ENCODE measurements around the gene MAN1A2.

The MAN1A2 gene

GRCh38 chr1:117562581-117563491, 195.6 kb downstream of the MAN1A2 start:
- H3K36me3 ChIP-seq (ENCODE audit: control insufficient read depth in 1 of 2, insufficient read depth in 2 of 2, low read length in 2 of 2): no peaks in the 10 kb centered on the region
- H3K27ac ChIP-seq (ENCODE audit: low read length): no peak overlapping the region
- H3K4me1 ChIP-seq (ENCODE audit: control insufficient read depth in 1 of 2, insufficient read depth in 2 of 2, low read length in 2 of 2): no peaks in the 10 kb centered on the region
- H3K27me3 ChIP-seq (ENCODE audit: low read depth, low read length): no peaks in the 10 kb centered on the region
- no peak overlapping the region for H3K4me3 ChIP-seq (ENCODE audit: low read depth in 1 of 2, low read length in 2 of 2)
- no peaks in the 10 kb centered on the region for H3K9me3 ChIP-seq (ENCODE audit: control insufficient read depth in 1 of 2, low read length in 2 of 2)

GRCh38 chr1:117563492-117563875, 196.2 kb downstream of the MAN1A2 start:
- no peaks in the 10 kb centered on the region for H3K27me3 ChIP-seq (ENCODE audit: low read depth, low read length)

GRCh38 chr1:117564227-117565075, 197.2 kb downstream of the MAN1A2 start:
- Histone ChIP-seq H3K36me3 (ENCODE audit: control insufficient read depth in 1 of 2, insufficient read depth in 2 of 2, low read length in 2 of 2) (no peaks in the 10 kb centered on the region), H3K4me3 (ENCODE audit: low read depth in 1 of 2, low read length in 2 of 2) (no peak overlapping the region), H3K27me3 (ENCODE audit: low read depth, low read length) (no peaks in the 10 kb centered on the region), H3K27ac (ENCODE audit: low read length) (no peak overlapping the region), H3K9me3 (ENCODE audit: control insufficient read depth in 1 of 2, low read length in 2 of 2) (no peaks in the 10 kb centered on the region), H3K4me1 (ENCODE audit: control insufficient read depth in 1 of 2, insufficient read depth in 2 of 2, low read length in 2 of 2) (no peaks in the 10 kb centered on the region)

More at GRCh38 chr1:117563492-117563875, 196.2 kb downstream of the MAN1A2 start:
- no peaks in the 10 kb centered on the region for H3K36me3 ChIP-seq (ENCODE audit: control insufficient read depth in 1 of 2, insufficient read depth in 2 of 2, low read length in 2 of 2)
- no peaks in the 10 kb centered on the region for H3K4me1 ChIP-seq (ENCODE audit: control insufficient read depth in 1 of 2, insufficient read depth in 2 of 2, low read length in 2 of 2)
- H3K4me3 ChIP-seq (ENCODE audit: low read depth in 1 of 2, low read length in 2 of 2): no peak overlapping the region
- H3K9me3 ChIP-seq (ENCODE audit: control insufficient read depth in 1 of 2, low read length in 2 of 2): no peaks in the 10 kb centered on the region
- no peak overlapping the region for H3K27ac ChIP-seq (ENCODE audit: low read length)

- Histone ChIP-seq H3K27ac (ENCODE audit: low read length) (no peak overlapping the region), H3K9me3 (ENCODE audit: control insufficient read depth in 1 of 2, low read length in 2 of 2) (no peaks in the 10 kb centered on the region), H3K36me3 (ENCODE audit: control insufficient read depth in 1 of 2, insufficient read depth in 2 of 2, low read length in 2 of 2) (no peaks in the 10 kb centered on the region), H3K4me1 (ENCODE audit: control insufficient read depth in 1 of 2, insufficient read depth in 2 of 2, low read length in 2 of 2) (no peaks in the 10 kb centered on the region), H3K4me3 (ENCODE audit: low read depth in 1 of 2, low read length in 2 of 2) (no peak overlapping the region), H3K27me3 (ENCODE audit: low read depth, low read length) (no peaks in the 10 kb centered on the region)
Observed at GRCh38 chr1:117565076-117565556, 197.9 kb downstream of the MAN1A2 start.

GRCh38 chr1:117565745-117566455, 198.7 kb downstream of the MAN1A2 start:
- no peaks in the 10 kb centered on the region for H3K9me3 ChIP-seq (ENCODE audit: control insufficient read depth in 1 of 2, low read length in 2 of 2)
- H3K4me3 ChIP-seq (ENCODE audit: low read depth in 1 of 2, low read length in 2 of 2): no peak overlapping the region
- no peaks in the 10 kb centered on the region for H3K36me3 ChIP-seq (ENCODE audit: control insufficient read depth in 1 of 2, insufficient read depth in 2 of 2, low read length in 2 of 2)
- no peak overlapping the region for H3K27ac ChIP-seq (ENCODE audit: low read length)
- no peaks in the 10 kb centered on the region for H3K27me3 ChIP-seq (ENCODE audit: low read depth, low read length)
- no peaks in the 10 kb centered on the region for H3K4me1 ChIP-seq (ENCODE audit: control insufficient read depth in 1 of 2, insufficient read depth in 2 of 2, low read length in 2 of 2)

GRCh38 chr1:117566556-117566955, 199.3 kb downstream of the MAN1A2 start:
- no peaks in the 10 kb centered on the region for H3K9me3 ChIP-seq (ENCODE audit: control insufficient read depth in 1 of 2, low read length in 2 of 2)
- no peak overlapping the region for H3K4me3 ChIP-seq (ENCODE audit: low read depth in 1 of 2, low read length in 2 of 2)
- H3K27me3 ChIP-seq (ENCODE audit: low read depth, low read length): no peaks in the 10 kb centered on the region
- H3K36me3 ChIP-seq (ENCODE audit: control insufficient read depth in 1 of 2, insufficient read depth in 2 of 2, low read length in 2 of 2): no peaks in the 10 kb centered on the region
- H3K27ac ChIP-seq (ENCODE audit: low read length): no peak overlapping the region
- no peaks in the 10 kb centered on the region for H3K4me1 ChIP-seq (ENCODE audit: control insufficient read depth in 1 of 2, insufficient read depth in 2 of 2, low read length in 2 of 2)

GRCh38 chr1:117567435-117567834, 200.2 kb downstream of the MAN1A2 start:
- no peaks in the 10 kb centered on the region for H3K9me3 ChIP-seq (ENCODE audit: control insufficient read depth in 1 of 2, low read length in 2 of 2)
- H3K4me3 ChIP-seq (ENCODE audit: low read depth in 1 of 2, low read length in 2 of 2): no peak overlapping the region
- no peak overlapping the region for H3K27ac ChIP-seq (ENCODE audit: low read length)
- no peaks in the 10 kb centered on the region for H3K4me1 ChIP-seq (ENCODE audit: control insufficient read depth in 1 of 2, insufficient read depth in 2 of 2, low read length in 2 of 2)
- no peaks in the 10 kb centered on the region for H3K36me3 ChIP-seq (ENCODE audit: control insufficient read depth in 1 of 2, insufficient read depth in 2 of 2, low read length in 2 of 2)
- no peaks in the 10 kb centered on the region for H3K27me3 ChIP-seq (ENCODE audit: low read depth, low read length)

- Histone ChIP-seq H3K36me3 (ENCODE audit: control insufficient read depth in 1 of 2, insufficient read depth in 2 of 2, low read length in 2 of 2) (no peaks in the 10 kb centered on the region), H3K9me3 (ENCODE audit: control insufficient read depth in 1 of 2, low read length in 2 of 2) (no peaks in the 10 kb centered on the region), H3K4me1 (ENCODE audit: control insufficient read depth in 1 of 2, insufficient read depth in 2 of 2, low read length in 2 of 2) (no peaks in the 10 kb centered on the region), H3K4me3 (ENCODE audit: low read depth in 1 of 2, low read length in 2 of 2) (no peak overlapping the region), H3K27me3 (ENCODE audit: low read depth, low read length) (no peaks in the 10 kb centered on the region), H3K27ac (ENCODE audit: low read length) (no peak overlapping the region)
Observed at GRCh38 chr1:117567976-117568375, 200.7 kb downstream of the MAN1A2 start.

GRCh38 chr1:117568999-117569398, 201.8 kb downstream of the MAN1A2 start:
- Histone ChIP-seq H3K27me3 (ENCODE audit: low read depth, low read length) (no peaks in the 10 kb centered on the region), H3K36me3 (ENCODE audit: control insufficient read depth in 1 of 2, insufficient read depth in 2 of 2, low read length in 2 of 2) (no peaks in the 10 kb centered on the region), H3K4me3 (ENCODE audit: low read depth in 1 of 2, low read length in 2 of 2) (no peak overlapping the region), H3K4me1 (ENCODE audit: control insufficient read depth in 1 of 2, insufficient read depth in 2 of 2, low read length in 2 of 2) (no peaks in the 10 kb centered on the region), H3K9me3 (ENCODE audit: control insufficient read depth in 1 of 2, low read length in 2 of 2) (no peaks in the 10 kb centered on the region), H3K27ac (ENCODE audit: low read length) (no peak overlapping the region)

GRCh38 chr1:117569856-117570255, 202.6 kb downstream of the MAN1A2 start:
- Histone ChIP-seq H3K36me3 (ENCODE audit: control insufficient read depth in 1 of 2, insufficient read depth in 2 of 2, low read length in 2 of 2) (no peaks in the 10 kb centered on the region), H3K4me1 (ENCODE audit: control insufficient read depth in 1 of 2, insufficient read depth in 2 of 2, low read length in 2 of 2) (no peaks in the 10 kb centered on the region), H3K27me3 (ENCODE audit: low read depth, low read length) (no peaks in the 10 kb centered on the region), H3K4me3 (ENCODE audit: low read depth in 1 of 2, low read length in 2 of 2) (no peak overlapping the region), H3K27ac (ENCODE audit: low read length) (no peak overlapping the region), H3K9me3 (ENCODE audit: control insufficient read depth in 1 of 2, low read length in 2 of 2) (no peaks in the 10 kb centered on the region)

GRCh38 chr1:117570988-117571409, 203.8 kb downstream of the MAN1A2 start:
- no peak overlapping the region for H3K27ac ChIP-seq (ENCODE audit: low read length)

More at GRCh38 chr1:117570988-117571409, 203.8 kb downstream of the MAN1A2 start:
- Histone ChIP-seq H3K4me3 (ENCODE audit: low read depth in 1 of 2, low read length in 2 of 2) (no peak overlapping the region), H3K27me3 (ENCODE audit: low read depth, low read length) (no peaks in the 10 kb centered on the region), H3K36me3 (ENCODE audit: control insufficient read depth in 1 of 2, insufficient read depth in 2 of 2, low read length in 2 of 2) (no peaks in the 10 kb centered on the region), H3K4me1 (ENCODE audit: control insufficient read depth in 1 of 2, insufficient read depth in 2 of 2, low read length in 2 of 2) (no peaks in the 10 kb centered on the region), H3K9me3 (ENCODE audit: control insufficient read depth in 1 of 2, low read length in 2 of 2) (no peaks in the 10 kb centered on the region)
